NOMO-1 (cell line): ENCODE data around the gene IL22RA1.
A peak's percentile ranks its signal among the peaks of the same experiment; 100 is the strongest.

Experiments
- DNase-seq, 2 experiments: peaks; one replicate each; lab custom pipeline; 2025; ENCODE audit not compliant: unreplicated experiment in 2 of 2; lab: John Stamatoyannopoulos, UW

Gene IL22RA1

DNA sequence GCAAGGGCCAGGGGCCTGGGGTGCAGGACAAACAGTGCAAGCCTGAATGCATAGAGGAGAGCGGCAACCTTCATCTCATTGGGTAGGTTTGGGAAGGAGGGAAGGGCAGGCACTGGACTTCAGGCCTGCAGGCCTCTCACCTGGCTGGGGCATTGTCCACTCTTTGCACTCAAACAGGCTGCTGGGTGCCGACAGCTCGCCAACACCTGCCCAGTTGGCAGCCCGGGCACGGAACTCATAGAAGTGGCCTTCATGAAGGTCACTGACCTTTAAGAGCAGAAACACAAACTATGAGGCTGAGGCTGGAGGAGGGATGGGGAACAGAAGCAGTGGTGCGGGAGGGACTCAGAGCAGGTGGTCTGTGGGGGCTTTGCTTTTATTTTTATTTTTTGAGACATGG is 61.8 kb downstream of the IL22RA1 start:
- no peak for DNase-seq

- DNase-seq = no peak
These were observed 62.8 kb downstream of the IL22RA1 start for GRCh38 chr1:24080131-24080530.

DNA sequence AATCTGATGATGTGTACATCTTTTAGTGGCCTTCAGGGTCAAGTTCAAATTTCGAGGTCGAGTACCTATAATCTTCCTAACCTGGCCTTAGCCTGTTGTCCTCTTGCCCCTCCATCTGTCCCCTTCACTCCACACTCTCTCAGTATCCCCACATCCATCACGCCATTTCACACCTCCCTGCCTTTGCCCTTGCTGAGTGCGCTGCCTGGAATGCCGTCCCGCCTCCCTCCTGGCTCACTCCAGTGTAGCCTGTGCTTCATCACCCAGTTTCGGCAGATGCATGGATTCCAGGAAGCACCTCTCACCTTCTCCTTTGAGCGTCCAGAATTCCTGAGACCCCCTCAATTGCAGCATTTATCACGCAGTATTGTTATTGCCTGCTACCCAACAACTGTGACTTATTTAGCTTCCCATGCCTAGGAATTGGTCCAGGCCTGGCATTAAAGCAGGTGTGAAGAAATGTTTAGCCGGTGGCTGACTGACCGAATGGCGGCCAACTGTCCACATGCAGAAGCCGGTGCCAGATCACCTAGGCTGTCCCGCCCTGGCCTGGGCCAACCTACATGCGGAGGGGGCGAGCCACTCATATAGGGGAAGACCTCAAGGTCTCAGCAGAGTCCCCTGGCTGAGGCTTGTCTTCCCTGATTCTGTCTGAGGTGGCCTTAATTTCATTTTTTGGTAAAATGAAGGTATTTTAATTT is 65.5 kb downstream of the IL22RA1 start:
- DNase-seq = no peak

DNA sequence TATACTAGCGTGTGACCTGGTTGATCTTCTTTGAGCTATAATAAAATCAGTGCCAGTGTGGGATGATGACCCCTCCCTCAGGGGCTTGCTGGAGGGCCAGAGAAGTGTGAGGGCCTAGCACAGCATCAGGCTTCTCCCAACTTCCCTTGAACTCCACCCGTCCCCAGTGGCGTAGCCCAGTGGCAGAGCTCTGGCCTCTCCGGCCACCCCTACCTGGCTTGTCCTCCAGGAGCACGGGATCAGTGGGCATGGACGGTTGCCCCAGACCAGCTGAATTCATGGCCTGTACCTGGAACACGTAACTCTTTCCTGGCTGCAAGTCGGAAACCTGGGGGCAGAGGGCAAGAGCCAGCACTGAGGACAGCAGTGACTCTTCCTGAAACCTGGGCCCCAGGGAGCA is 67.0 kb downstream of the IL22RA1 start:
- no peak for DNase-seq

DNA sequence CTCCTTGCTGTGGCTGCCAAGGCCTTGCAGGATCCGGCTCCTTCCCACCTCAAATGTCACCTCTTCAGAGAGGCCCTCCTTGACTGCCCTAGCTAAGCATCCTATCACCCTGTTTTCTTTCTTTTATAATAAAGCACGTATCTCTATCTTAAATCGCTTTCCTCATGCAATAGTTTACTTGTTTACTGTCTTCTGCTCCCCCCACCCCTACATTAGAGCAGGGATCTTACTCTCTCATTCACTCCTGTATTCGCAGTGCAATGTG is 67.4 kb downstream of the IL22RA1 start:
- no peak for DNase-seq

- DNase-seq = no peak
These were observed 67.9 kb downstream of the IL22RA1 start for GRCh38 chr1:24074817-24075589.

DNA sequence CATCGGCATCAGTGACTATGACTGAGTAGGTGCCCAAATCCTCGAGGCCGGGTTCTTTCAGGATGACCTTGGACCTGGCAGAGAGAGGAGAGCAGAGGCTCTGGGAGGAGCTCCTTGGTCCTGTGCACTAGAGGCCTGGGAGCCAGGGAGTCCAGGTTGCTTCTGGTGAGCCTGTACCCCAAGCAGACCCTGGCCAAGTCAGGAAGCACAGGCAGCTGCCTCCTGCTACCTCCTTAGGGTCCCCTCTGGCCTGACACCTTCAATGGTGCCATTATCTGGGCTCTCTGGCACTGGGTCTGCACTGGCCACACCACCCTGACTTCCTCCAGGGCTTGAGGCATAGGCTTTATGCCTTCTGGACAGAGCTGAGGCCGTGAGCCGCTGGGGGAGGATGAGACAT is 68.7 kb downstream of the IL22RA1 start:
- no peak for DNase-seq

DNA sequence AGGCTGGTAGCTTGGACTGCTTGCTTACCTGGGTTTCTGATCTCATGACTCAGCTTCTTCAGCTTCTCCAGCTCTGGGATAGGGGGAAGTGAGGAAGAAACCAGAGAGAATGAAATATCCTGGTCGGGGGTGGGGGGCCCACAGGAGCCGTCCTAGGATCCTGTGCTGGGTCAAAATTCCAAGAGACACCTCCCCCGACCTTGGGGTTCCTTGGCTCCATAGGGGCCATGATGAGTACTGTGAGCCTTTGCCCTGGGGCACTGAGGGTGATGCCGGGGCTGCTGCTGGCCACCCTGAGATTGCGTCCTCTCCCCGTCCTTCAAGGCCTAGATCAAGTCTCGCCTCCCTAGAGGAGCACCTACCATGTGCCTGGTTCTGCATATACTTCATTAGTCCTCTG is 71.0 kb downstream of the IL22RA1 start:
- no peak for DNase-seq

DNA sequence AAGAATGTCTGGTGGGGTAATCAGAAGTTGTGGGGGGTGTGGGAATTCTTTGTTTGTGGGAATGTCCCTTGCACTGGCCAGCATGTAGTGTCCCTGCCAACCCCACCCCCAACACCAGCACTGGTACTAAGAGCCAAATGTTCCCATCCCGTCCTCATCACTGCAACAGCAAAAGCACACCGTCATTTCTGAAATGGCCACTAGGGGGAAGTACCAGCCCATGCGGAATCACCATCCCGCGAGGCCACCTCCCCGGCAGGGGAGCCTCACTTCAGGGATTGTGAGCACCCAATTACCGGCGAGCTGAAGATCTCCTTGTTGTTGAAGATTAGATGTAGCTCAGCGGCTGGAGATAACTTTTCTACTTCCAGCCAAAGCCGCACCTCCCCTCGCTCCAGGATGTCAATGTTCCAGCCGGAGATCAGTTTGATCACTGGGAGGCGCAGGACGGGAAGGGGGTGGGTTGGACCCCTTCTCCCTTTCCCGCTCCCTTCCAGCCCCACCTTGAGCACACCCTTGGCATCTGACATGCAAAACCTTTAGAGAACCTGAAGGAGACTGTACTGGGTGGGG is 72.0 kb downstream of the IL22RA1 start:
- peak; percentile 59 to 60 for DNase-seq

DNA sequence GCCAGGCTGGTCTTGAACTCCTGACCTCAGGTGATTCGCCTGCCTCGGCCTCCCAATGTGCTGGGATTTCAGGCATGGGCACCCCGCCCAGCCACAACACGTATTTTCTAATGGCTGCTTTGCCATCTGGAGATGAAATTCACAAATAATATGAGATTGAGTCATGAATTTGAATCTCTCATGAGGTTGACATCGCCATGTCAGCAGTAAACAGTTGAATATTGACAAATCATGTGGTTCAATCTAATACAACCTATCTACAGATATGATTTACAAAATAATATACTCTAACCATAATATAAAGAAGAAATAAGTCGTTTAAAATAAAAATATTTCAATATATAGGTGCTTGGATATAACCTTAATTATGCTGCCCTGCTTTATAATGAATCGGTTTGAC is 73.1 kb downstream of the IL22RA1 start:
- DNase-seq = no peak
